Measurements from ENCODE around the gene TEX53. TPM values are rescaled to one million over a fixed set of nuclear protein-coding genes. Genes with fewer than 3 reads are reported as not detected.

TEX53 gene
- total RNA-seq, 8 experiments from 2014 or later = not detected

DNA sequence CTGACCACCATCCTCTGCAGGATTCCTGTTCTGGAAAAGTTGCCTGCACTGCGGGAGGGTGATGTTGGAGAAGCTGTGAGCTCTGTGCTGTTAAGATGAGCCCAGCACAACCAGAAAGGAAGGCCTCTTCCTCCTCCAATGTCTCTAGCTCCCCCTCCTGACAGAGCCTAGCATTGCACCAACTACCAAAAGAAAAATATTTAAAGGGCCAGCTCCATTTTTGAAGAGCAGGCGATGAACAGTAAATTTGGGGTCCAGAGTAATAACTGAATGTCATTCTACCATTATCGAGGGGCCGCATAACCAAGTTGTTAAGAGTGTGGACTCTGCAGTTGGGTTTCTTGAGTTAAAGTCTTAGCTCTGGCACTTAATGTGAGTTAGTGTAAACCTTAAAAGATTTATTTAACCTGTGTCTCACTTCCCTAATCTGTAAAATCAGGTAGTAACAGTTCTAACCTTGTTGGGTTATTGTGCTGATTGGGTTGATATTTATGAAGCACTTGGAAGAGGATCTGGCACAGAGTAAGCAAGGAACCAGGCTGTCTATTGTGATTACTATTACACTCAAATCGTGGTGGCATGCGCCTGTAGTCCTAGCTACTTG is 3.9 kb downstream of the TEX53 start:
- WGBS, 10 experiments = 0 to 92% (median 6%) methylated on average over 1 to 4 of the region's 6 CpGs; no CpG with 5 or more reads in 1 of the 10 experiments
- Histone ChIP-seq H3K4me1 (replicated peaks in 1 of 2) (no peaks in the 10 kb centered on the region), H3K4me3 (no peak overlapping the region), H3K27ac (no peak overlapping the region)
- ATAC-seq (replicated peaks in 6 of 8) = peak; percentile 59 to 86 (median 67)
- in situ Hi-C loops (cut with MboI; ENCODE audit: low pct_unique_long_range_greater_than_20kb in 2 of 9, low sequenced_read_pairs in 9 of 9, unreplicated experiment in 9 of 9) = loop anchor here in 7 of 9 experiments (25.0 kb wide), 4 partner anchors 216 to 884 kb away; no protein-coding TSS in a partner anchor

DNA sequence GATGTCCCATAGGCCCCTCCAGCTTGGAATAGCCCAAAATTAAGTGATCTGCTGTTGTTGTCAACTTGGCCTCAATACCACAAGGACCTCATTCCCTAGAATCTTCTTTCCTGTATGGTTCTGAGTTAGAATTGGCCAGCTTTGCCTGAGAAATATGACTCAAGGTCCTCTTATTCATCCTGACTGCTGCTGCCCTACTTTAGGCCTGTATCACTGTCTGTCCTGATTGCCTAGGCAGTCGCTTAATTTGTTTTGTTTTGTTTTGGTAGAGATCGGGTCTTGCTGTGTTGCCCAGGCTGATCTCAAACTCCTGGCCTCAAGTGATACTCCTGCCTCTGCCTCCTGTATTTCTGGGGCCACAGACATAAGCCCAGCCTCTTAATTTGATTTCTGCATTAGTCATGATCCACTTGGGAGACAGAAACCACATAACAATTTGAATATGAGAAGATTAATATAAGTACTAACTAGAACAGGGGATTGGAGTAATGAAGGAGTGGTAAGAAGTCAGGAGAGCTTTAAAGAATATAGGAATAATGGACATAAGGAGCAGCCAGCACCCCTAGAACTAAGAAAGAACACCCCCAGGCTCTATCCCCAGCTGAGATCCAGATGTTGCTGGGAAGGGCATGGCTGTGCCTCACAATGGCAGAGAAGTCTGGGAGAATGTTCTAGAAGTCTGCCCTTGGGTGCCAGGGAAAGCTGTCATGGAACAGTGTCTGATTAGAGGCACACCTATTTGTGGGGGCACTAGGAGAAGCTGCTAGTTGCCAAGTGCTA is 4.6 kb downstream of the TEX53 start:
- peak in 5 of 8 experiments; percentile 9 to 62 (median 44) for ATAC-seq (replicated peaks in 6 of 8)
- H3K27ac ChIP-seq = no peak overlapping the region
- 0 to 93% (median 81%) methylated on average over 1 to 2 of the region's 2 CpGs; no CpG with 5 or more reads in 2 of the 10 experiments for WGBS, 10 experiments
- no peak overlapping the region for H3K4me3 ChIP-seq
- in situ Hi-C loops (cut with MboI; ENCODE audit: low pct_unique_long_range_greater_than_20kb in 2 of 9, low sequenced_read_pairs in 9 of 9, unreplicated experiment in 9 of 9) = loop anchor here in 7 of 9 experiments (25.0 kb wide), 4 partner anchors 216 to 884 kb away; no protein-coding TSS in a partner anchor
- no peaks in the 10 kb centered on the region for H3K4me1 ChIP-seq (replicated peaks in 1 of 2)

DNA sequence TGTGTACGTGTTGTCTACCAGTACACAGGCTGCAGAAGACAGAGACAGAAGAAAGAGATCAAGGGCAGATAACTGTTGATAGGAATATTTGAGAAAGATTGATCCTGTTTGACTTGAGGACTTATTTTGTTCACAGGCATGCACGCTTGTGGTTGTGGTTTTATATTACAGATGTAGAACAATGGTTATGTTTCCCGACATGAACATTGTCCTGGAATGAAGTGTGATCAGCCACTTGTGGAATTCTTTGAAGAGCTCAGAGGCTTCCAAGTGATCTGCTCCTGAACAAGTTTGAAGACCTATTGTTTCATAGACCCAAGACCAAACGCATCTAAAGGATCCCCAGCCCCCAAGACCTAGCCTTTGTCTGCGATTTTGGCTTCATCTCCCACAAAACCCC is 13.7 kb downstream of the TEX53 start:
- no peak overlapping the region for H3K27ac ChIP-seq
- H3K4me1 ChIP-seq (replicated peaks in 1 of 2) = no peaks in the 10 kb centered on the region
- WGBS, 10 experiments = 67 to 93% (median 90%) methylated on average over 2 to 4 of the region's 5 CpGs; no CpG with 5 or more reads in 3 of the 10 experiments
- no peak overlapping the region for H3K4me3 ChIP-seq
- in situ Hi-C loops (cut with MboI; ENCODE audit: low pct_unique_long_range_greater_than_20kb in 2 of 9, low sequenced_read_pairs in 9 of 9, unreplicated experiment in 9 of 9) = loop anchor here in 3 of 9 experiments (25.0 kb wide), 2 partner anchors 207 to 232 kb away; no protein-coding TSS in a partner anchor
- ATAC-seq (replicated peaks in 6 of 8) = no peak

DNA sequence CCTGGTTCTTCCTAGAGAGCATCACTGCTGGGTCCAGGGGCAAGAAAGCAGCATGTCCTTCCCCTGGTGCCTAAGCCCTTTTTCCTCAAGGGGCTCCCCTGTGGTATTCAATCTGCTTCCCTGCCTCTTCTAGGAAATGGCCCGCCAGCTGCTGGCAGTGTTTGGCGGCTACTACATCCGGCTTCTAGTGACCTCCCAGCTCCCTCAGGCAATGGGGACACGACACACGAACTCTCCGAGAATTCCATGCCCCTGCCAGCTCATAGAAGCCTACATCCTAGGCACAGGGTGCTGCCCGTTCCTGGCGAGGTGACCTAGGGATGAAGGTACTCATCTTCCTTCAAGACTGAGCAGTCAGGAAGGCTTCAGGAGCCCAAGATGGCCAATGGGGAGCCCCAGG is 14.6 kb downstream of the TEX53 start:
- peaks cover 0 to 5% of the 10 kb centered on the region in 2 donors for H3K4me1 ChIP-seq (replicated peaks in 1 of 2)
- in situ Hi-C loops (cut with MboI; ENCODE audit: low pct_unique_long_range_greater_than_20kb in 2 of 9, low sequenced_read_pairs in 9 of 9, unreplicated experiment in 9 of 9) = loop anchor here in 3 of 9 experiments (25.0 kb wide), 2 partner anchors 206 to 231 kb away; no protein-coding TSS in a partner anchor
- no peak for ATAC-seq (replicated peaks in 6 of 8)
- no peak overlapping the region for H3K27ac ChIP-seq
- no peak overlapping the region for H3K4me3 ChIP-seq
- WGBS, 10 experiments = 80 to 100% methylated on average over 1 to 2 of the region's 8 CpGs; no CpG with 5 or more reads in 8 of the 10 experiments

DNA sequence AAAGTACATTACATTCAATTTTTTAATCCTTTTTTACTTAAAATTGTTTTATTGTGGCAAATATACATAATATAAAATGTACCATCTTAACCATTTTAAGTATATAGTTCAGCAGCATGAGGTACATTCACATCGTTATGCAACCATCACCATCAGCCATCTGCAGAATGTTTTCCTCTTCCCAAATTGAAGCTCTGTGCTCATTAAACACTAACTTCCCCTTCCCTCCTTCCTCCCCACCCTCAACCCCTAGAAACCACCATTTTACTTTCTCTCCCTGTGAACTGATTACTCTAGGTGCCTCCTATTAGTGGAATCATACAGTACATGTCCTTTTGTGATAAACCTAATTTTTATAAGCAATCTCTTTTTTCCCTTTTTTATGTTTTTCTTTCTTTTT is 15.6 kb downstream of the TEX53 start:
- Histone ChIP-seq H3K4me3 (no peak overlapping the region), H3K4me1 (replicated peaks in 1 of 2) (peaks cover 0 to 5% of the 10 kb centered on the region in 2 donors), H3K27ac (no peak overlapping the region)
- in situ Hi-C loops (cut with MboI; ENCODE audit: low pct_unique_long_range_greater_than_20kb in 2 of 9, low sequenced_read_pairs in 9 of 9, unreplicated experiment in 9 of 9) = loop anchor here in 3 of 9 experiments (25.0 kb wide), 2 partner anchors 205 to 230 kb away; no protein-coding TSS in a partner anchor
- WGBS, 10 experiments = 44 to 100% (median 100%) methylated on average over 1 of the region's 1 CpG; no CpG with 5 or more reads in 4 of the 10 experiments
- ATAC-seq (replicated peaks in 6 of 8) = no peak

DNA sequence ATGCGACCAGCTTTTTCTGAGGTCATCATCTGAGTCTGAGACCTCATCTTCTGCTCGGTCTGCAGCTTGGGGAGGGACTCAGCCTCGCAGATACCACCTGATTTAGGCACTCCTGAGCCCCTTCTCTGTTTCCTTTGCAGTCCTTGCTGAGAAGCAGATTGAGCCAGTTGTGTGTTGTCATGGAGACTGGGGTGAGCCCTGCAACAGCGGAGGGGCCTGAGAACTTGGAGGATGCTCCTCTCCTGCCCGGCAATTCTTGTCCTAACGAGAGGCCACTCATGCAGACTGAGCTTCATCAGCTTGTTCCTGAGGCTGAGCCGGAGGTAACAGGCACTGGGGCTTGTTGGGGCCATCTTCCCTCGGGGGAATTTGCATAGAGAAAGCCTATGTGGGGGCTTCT is 19.2 kb downstream of the TEX53 start:
- ATAC-seq (replicated peaks in 6 of 8) = peak in 5 of 8 experiments; percentile 58 to 83 (median 62)
- 57 to 100% (median 79%) methylated on average over 1 to 5 of the region's 8 CpGs; no CpG with 5 or more reads in 2 of the 10 experiments for WGBS, 10 experiments

DNA sequence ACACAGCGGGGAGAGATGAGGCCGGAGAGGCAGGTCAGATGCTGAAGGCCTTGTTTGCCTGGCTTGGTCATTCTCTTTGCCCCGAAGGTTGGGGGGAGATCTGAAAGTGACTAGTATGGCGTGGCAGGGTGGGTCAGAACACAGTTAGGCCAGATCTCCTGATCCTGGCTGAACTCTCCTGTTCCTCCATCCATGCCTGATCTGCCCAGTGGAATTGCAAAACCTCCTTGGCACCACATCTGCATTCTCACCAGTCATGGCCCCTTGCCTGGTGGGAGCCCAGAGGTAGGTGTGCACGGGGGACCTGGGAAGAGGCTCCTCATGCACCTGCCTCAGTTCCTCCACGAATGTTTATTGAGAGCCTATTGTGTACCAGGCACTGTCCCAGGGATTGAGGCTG is 23.2 kb downstream of the TEX53 start:
- in situ Hi-C loops (cut with MboI; ENCODE audit: low pct_unique_long_range_greater_than_20kb in 2 of 9, low sequenced_read_pairs in 9 of 9, unreplicated experiment in 9 of 9) = loop anchor here in 3 of 9 experiments (25.0 kb wide), 2 partner anchors 197 to 222 kb away; no protein-coding TSS in a partner anchor

More for the DNA sequence above, 19.2 kb downstream of the TEX53 start:
- H3K4me1 ChIP-seq (replicated peaks in 1 of 2) = peaks cover 0 to 5% of the 10 kb centered on the region in 2 donors
- H3K4me3 ChIP-seq = no peak overlapping the region
- in situ Hi-C loops (cut with MboI; ENCODE audit: low pct_unique_long_range_greater_than_20kb in 2 of 9, low sequenced_read_pairs in 9 of 9, unreplicated experiment in 9 of 9) = loop anchor here in 3 of 9 experiments (25.0 kb wide), 2 partner anchors 201 to 226 kb away; no protein-coding TSS in a partner anchor
- no peak overlapping the region for H3K27ac ChIP-seq

DNA sequence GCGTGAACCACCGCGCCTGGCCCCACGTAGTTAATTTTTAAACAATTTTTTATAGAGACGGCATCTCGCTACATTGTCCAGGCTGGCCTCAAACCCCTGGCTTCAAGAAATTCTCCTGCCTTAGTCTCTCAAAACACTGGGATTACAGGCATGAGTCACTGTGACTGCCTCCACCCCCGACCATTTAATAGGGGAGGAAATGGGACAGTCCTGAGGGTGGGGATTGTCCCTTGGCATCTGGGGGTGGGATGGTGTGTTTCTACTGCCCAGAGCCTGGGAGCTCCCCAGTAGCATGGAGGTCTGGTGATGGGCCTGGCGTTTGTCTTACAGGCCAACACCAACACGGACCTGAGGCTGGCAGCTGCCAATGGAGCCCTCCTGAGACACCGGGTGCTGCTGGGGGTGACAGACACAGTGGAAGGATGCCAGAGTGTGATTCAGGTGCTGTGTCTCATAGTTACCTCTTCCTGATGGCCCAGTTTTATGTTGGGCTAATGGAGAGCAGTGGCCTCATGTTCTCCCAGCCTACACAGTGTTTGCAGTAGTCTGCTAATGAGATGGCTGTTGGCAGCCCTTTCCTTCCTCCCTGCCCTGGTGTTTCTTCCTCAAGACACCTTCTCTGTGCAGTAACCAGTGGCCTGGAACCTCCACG is 24.0 kb downstream of the TEX53 start:
- 0 to 100% (median 91%) methylated on average over 1 to 8 of the region's 11 CpGs; no CpG with 5 or more reads in 4 of the 10 experiments for WGBS, 10 experiments
- ATAC-seq (replicated peaks in 6 of 8) = no peak
- H3K4me1 ChIP-seq (replicated peaks in 1 of 2) = peaks cover 0 to 3% of the 10 kb centered on the region in 2 donors
- no peak overlapping the region for H3K4me3 ChIP-seq
- H3K27ac ChIP-seq = no peak overlapping the region
- in situ Hi-C loops (cut with MboI; ENCODE audit: low pct_unique_long_range_greater_than_20kb in 2 of 9, low sequenced_read_pairs in 9 of 9, unreplicated experiment in 9 of 9) = loop anchor here in 3 of 9 experiments (25.0 kb wide), 2 partner anchors 196 to 221 kb away; no protein-coding TSS in a partner anchor

More for the DNA sequence above, 23.2 kb downstream of the TEX53 start:
- 60 to 100% (median 90%) methylated on average over 1 to 4 of the region's 6 CpGs; no CpG with 5 or more reads in 3 of the 10 experiments for WGBS, 10 experiments
- ATAC-seq (replicated peaks in 6 of 8) = no peak
- H3K4me1 ChIP-seq (replicated peaks in 1 of 2) = peaks cover 0 to 5% of the 10 kb centered on the region in 2 donors
- no peak overlapping the region for H3K4me3 ChIP-seq
- H3K27ac ChIP-seq = no peak overlapping the region

DNA sequence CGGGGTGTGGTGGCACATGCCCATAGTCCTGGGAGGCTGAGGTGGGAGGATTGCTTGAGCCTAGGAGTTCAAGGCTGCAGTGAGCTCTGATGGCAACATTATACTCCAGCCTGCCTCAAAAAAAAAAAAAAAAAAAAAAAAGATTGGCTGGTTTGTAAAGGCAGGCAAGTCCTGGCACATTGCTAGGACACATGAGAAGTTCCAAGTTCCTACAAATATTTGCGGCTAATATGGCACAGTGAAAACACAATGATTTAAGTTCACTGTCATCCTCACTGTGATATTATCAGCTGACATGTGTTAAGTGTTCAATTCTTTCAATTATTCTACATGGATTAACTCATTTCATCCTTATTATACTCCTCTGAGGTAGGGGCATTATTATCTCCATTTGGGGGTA is 26.4 kb downstream of the TEX53 start:
- in situ Hi-C loops (cut with MboI; ENCODE audit: low pct_unique_long_range_greater_than_20kb in 2 of 9, low sequenced_read_pairs in 9 of 9, unreplicated experiment in 9 of 9) = loop anchor here in 3 of 9 experiments (25.0 kb wide), 2 partner anchors 194 to 219 kb away; no protein-coding TSS in a partner anchor
- H3K4me1 ChIP-seq (replicated peaks in 1 of 2) = peaks cover 0 to 2% of the 10 kb centered on the region in 2 donors
- no peak overlapping the region for H3K27ac ChIP-seq
- 0 to 58% (median 0%) methylated on average over 1 to 2 of the region's 2 CpGs; no CpG with 5 or more reads in 3 of the 10 experiments for WGBS, 10 experiments
- H3K4me3 ChIP-seq = no peak overlapping the region
- ATAC-seq (replicated peaks in 6 of 8) = no peak

DNA sequence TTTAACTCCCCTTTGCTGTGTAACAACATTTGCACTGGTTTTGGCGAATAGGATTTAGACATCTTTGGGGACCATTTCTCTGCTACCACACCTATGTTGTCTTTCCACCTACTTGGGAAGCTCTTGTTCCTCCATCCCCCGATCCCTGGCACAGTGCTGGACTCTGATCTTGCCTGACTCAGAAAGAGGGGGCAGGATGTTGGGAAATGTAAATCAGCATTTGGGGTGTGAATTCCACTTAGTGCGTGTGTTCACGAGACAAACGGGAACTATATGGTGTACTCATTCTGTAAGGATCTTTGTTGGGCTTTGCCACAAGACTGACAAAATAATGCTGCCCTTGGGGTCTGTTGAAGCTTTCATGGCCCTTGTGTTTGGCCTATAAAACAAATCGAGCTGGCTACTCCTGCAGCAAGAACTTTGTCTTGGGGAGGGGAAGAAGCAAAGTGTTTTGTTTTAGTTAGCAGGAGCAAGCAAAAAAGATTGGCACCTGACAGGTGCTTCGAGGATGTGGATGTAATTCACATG is 28.0 kb downstream of the TEX53 start:
- peaks cover 0 to 2% of the 10 kb centered on the region in 2 donors for H3K4me1 ChIP-seq (replicated peaks in 1 of 2)
- WGBS, 10 experiments = 53 to 100% (median 77%) methylated on average over 2 to 7 of the region's 7 CpGs; no CpG with 5 or more reads in 3 of the 10 experiments
- H3K27ac ChIP-seq = no peak overlapping the region
- no peak for ATAC-seq (replicated peaks in 6 of 8)
- in situ Hi-C loops (cut with MboI; ENCODE audit: low pct_unique_long_range_greater_than_20kb in 2 of 9, low sequenced_read_pairs in 9 of 9, unreplicated experiment in 9 of 9) = loop anchor here in 3 of 9 experiments (25.0 kb wide), 2 partner anchors 192 to 217 kb away; no protein-coding TSS in a partner anchor
- no peak overlapping the region for H3K4me3 ChIP-seq

DNA sequence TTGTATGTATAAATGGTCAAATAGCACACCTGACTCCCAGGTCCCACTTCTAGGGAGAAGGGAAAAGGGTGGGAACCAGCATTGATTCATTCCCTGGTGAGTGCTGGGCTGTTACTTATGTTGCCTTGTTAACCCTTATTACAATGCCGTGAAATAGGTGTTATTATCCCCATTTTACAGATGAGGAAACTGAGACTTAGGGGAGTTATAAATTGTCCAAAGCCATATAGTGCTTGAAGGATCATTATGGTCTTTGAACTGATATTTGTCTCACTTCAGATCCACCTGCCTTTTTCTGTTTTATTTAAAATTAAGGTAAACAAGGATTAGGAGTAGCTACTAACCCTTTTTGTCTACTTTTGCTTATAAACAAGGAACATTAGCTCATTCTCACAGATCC is 30.1 kb downstream of the TEX53 start:
- WGBS, 10 experiments = 67 to 100% (median 83%) methylated on average over 1 of the region's 1 CpG; no CpG with 5 or more reads in 6 of the 10 experiments
- ATAC-seq (replicated peaks in 6 of 8) = no peak
- Histone ChIP-seq H3K4me3 (no peak overlapping the region), H3K4me1 (replicated peaks in 1 of 2) (peaks cover 0 to 2% of the 10 kb centered on the region in 2 donors), H3K27ac (no peak overlapping the region)
- in situ Hi-C loops (cut with MboI; ENCODE audit: low pct_unique_long_range_greater_than_20kb in 2 of 9, low sequenced_read_pairs in 9 of 9, unreplicated experiment in 9 of 9) = loop anchor here in 3 of 9 experiments (25.0 kb wide), 2 partner anchors 190 to 215 kb away; no protein-coding TSS in a partner anchor
